ENCODE results near the gene ZPBP.

Gene ZPBP

DNA sequence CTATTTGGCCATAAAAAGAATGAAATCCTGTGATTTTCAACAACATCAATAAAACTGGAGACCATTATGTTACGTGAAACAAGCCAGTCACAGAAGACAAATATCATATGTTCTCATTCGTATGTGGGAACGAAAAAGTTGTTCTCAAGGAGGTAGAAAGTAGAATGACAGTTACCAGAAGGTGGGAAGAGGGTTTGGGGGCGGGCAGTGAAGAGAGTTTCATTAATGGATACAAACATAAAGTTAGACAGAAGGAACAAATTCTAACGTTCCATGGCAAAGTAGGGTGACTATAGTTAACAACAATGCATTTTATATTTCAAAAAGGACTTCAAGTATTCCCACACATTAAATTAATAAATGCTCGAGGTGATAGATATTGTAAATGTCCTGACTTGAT lies 97.4 kb downstream of the ZPBP start:
- Mint-ChIP-seq H3K9me3 (no peaks in the 10 kb centered on the region), H3K36me3 (ENCODE audit: insufficient read depth) (no peaks in the 10 kb centered on the region), H3K4me3 (no peak overlapping the region), H3K27ac (ENCODE audit: low read depth) (no peak overlapping the region), H3K27me3 (peaks cover 28% of the 10 kb centered on the region), H3K4me1 (no peaks in the 10 kb centered on the region)
- DNase-seq (ENCODE audit: low spot score in 2 of 2) (no peak), ATAC-seq (replicated peaks; ENCODE audit: extremely low read depth, poor library complexity, severe bottlenecking) (no peak)

DNA sequence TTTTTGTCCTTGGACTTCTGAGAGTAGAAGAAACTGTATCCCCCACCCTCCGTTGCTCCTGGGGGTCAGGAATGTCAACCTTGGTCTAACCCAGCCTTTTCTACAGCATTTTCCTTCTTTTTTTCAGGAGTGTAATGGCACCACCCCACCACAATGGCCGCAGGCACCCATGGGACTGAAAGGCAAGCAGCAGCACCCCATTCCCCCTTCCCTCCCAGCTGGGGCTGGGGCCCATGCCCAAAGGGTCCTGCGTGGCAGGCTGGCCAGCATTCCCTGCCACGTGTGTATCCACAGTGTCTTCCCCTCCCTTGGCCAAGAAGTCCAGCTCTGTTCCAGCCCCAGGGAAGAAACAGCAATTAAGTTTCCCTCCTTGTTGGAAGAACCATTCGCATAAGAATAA lies 106.9 kb downstream of the ZPBP start:
- no peak overlapping the region for H3K4me3 Mint-ChIP-seq
- no peaks in the 10 kb centered on the region for H3K4me1 Mint-ChIP-seq
- H3K27ac Mint-ChIP-seq (ENCODE audit: low read depth) = no peak overlapping the region
- no peaks in the 10 kb centered on the region for H3K9me3 Mint-ChIP-seq
- no peak for ATAC-seq (replicated peaks; ENCODE audit: extremely low read depth, poor library complexity, severe bottlenecking)
- peaks cover 16% of the 10 kb centered on the region for H3K27me3 Mint-ChIP-seq
- no peak for DNase-seq (ENCODE audit: low spot score in 2 of 2)
- no peaks in the 10 kb centered on the region for H3K36me3 Mint-ChIP-seq (ENCODE audit: insufficient read depth)

DNA sequence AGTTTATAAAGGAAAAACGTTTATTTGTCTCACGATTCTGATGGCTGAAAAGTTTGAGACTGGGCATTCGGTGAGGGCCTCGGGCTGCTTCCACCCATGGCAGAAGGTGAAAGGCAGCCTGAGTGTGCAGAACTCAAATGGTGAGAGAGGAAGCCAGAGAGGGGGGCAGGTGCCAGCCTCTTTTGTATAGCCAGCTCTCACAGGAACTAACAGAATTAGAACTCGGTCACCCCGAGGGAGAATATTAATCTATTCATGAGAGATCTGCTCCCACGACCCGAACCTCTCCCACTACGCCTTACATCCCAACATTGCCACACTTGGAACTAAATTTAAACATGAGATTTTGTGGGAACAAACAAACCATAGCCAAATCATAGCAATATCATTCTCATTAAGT lies 112.6 kb downstream of the ZPBP start:
- no peak for ATAC-seq (replicated peaks; ENCODE audit: extremely low read depth, poor library complexity, severe bottlenecking)
- H3K9me3 Mint-ChIP-seq = no peaks in the 10 kb centered on the region
- no peaks in the 10 kb centered on the region for H3K4me1 Mint-ChIP-seq
- H3K36me3 Mint-ChIP-seq (ENCODE audit: insufficient read depth) = no peaks in the 10 kb centered on the region
- H3K27me3 Mint-ChIP-seq = no peaks in the 10 kb centered on the region
- no peak for DNase-seq (ENCODE audit: low spot score in 2 of 2)
- no peak overlapping the region for H3K27ac Mint-ChIP-seq (ENCODE audit: low read depth)
- no peak overlapping the region for H3K4me3 Mint-ChIP-seq

DNA sequence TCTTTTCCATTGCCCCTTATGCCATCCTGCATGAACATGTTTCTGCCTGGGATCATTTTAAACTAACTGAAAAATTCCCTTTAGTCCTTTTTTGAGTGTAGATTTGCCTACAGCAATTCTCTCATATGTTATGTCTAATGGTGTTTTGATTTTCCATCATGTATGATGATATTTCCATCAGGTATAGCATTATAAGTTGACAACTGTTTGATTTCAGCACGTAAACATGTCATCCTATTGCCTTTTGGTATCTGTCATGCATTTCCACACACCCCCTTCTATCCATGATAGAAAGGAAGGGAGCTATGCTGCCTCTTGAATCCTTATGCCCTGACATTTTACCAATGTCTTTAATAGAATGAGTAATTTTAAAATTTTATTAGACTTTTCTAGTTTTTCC lies 116.8 kb downstream of the ZPBP start:
- DNase-seq (ENCODE audit: low spot score in 2 of 2) (no peak), ATAC-seq (replicated peaks; ENCODE audit: extremely low read depth, poor library complexity, severe bottlenecking) (no peak)
- Mint-ChIP-seq H3K27ac (ENCODE audit: low read depth) (no peak overlapping the region), H3K27me3 (no peaks in the 10 kb centered on the region), H3K9me3 (no peaks in the 10 kb centered on the region), H3K4me1 (no peaks in the 10 kb centered on the region), H3K36me3 (ENCODE audit: insufficient read depth) (no peaks in the 10 kb centered on the region), H3K4me3 (no peak overlapping the region)

DNA sequence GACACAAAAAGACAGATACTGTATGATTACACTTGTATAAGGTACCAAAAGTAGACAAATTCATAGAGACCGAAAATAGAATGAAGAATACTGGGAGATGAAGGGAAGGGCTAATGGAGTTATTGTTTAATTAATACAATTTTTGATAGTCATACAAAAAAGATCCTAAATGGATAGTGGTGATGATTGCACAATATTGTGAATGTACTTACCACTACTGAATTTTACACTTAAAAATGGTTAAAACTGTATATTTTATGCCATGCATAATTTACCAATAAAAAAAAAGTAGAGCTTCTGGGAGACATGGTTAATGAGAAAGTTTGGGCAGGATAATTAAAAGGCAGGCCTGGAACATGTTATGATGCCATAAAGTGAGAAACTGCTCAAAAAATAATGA lies 119.0 kb downstream of the ZPBP start:
- ATAC-seq (replicated peaks; ENCODE audit: extremely low read depth, poor library complexity, severe bottlenecking) = no peak
- H3K4me3 Mint-ChIP-seq = no peak overlapping the region
- no peaks in the 10 kb centered on the region for H3K9me3 Mint-ChIP-seq
- H3K27me3 Mint-ChIP-seq = no peaks in the 10 kb centered on the region
- no peak overlapping the region for H3K27ac Mint-ChIP-seq (ENCODE audit: low read depth)
- no peak for DNase-seq (ENCODE audit: low spot score in 2 of 2)
- H3K36me3 Mint-ChIP-seq (ENCODE audit: insufficient read depth) = no peaks in the 10 kb centered on the region
- H3K4me1 Mint-ChIP-seq = no peaks in the 10 kb centered on the region

DNA sequence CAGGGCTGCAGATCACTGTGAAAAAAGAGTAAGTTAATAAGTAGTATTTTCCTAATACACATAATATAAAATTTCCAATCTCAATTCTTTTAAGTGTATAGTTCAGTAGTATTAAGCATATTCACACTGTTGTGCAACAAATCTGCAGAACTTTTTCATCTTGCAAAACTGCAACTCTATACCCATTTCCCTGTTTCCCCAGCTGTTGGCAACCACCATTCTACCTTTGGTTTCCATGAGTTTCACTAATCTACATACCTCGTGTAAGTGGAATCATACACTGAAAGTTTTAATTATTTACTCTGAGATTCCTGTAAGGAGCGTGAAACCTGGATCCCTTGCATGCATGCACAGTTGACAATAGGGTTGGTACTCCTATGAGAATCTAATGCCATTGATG lies 155.4 kb downstream of the ZPBP start:
- DNase-seq (ENCODE audit: low spot score in 2 of 2) (no peak), ATAC-seq (replicated peaks; ENCODE audit: extremely low read depth, poor library complexity, severe bottlenecking) (no peak)
- no peaks in the 10 kb centered on the region for H3K4me1 Mint-ChIP-seq
- peaks cover 13% of the 10 kb centered on the region for H3K9me3 Mint-ChIP-seq
- H3K27me3 Mint-ChIP-seq = peaks cover 9% of the 10 kb centered on the region
- no peaks in the 10 kb centered on the region for H3K36me3 Mint-ChIP-seq (ENCODE audit: insufficient read depth)
- no peak overlapping the region for H3K4me3 Mint-ChIP-seq
- no peak overlapping the region for H3K27ac Mint-ChIP-seq (ENCODE audit: low read depth)

DNA sequence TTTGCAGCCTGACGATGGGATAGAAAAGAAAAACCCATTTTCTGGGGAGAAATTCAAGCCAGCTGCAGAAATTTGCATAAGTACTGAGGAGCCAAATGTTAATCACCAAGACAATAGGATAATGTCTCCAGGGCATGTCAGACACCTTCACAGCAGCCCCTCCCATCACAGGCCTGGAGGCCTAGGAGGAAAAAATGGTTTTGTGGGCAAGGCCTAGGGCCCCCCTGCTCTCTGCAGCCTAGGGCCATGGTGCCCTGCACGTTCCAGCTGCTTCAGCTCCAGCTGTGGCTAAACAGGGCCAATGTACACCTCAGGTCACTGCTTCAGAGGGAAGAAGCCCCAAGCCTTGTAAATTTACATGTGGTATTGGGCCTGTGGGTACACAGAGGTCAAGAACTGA lies 161.4 kb downstream of the ZPBP start:
- H3K4me1 Mint-ChIP-seq = no peaks in the 10 kb centered on the region
- peaks cover 9% of the 10 kb centered on the region for H3K27me3 Mint-ChIP-seq
- H3K9me3 Mint-ChIP-seq = peaks cover 10% of the 10 kb centered on the region
- no peaks in the 10 kb centered on the region for H3K36me3 Mint-ChIP-seq (ENCODE audit: insufficient read depth)
- no peak for ATAC-seq (replicated peaks; ENCODE audit: extremely low read depth, poor library complexity, severe bottlenecking)
- no peak for DNase-seq (ENCODE audit: low spot score in 2 of 2)
- no peak overlapping the region for H3K27ac Mint-ChIP-seq (ENCODE audit: low read depth)
- no peak overlapping the region for H3K4me3 Mint-ChIP-seq

DNA sequence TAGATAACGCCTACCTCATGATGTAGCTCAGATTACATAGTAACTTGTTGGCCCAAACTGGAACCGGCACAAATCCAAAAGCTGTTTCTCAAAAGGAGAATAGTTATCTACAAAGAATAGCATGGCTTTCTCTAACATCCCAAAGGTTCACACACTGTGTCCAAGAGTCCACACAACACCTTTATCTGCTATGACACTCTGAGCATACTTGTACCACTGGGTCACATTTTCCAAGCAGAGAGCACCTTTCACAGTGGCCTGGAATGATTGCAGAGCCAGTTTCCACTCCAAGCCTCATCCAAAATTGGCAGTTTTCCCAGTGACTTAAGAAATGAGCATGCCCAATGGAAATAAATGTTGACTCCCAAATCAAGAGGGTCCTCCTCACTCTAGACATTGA lies 164.3 kb downstream of the ZPBP start:
- H3K36me3 Mint-ChIP-seq (ENCODE audit: insufficient read depth) = no peaks in the 10 kb centered on the region
- H3K27me3 Mint-ChIP-seq = no peaks in the 10 kb centered on the region
- no peaks in the 10 kb centered on the region for H3K4me1 Mint-ChIP-seq
- H3K4me3 Mint-ChIP-seq = no peak overlapping the region
- ATAC-seq (replicated peaks; ENCODE audit: extremely low read depth, poor library complexity, severe bottlenecking) = no peak
- no peak overlapping the region for H3K27ac Mint-ChIP-seq (ENCODE audit: low read depth)
- no peak for DNase-seq (ENCODE audit: low spot score in 2 of 2)
- peaks cover 10% of the 10 kb centered on the region for H3K9me3 Mint-ChIP-seq

DNA sequence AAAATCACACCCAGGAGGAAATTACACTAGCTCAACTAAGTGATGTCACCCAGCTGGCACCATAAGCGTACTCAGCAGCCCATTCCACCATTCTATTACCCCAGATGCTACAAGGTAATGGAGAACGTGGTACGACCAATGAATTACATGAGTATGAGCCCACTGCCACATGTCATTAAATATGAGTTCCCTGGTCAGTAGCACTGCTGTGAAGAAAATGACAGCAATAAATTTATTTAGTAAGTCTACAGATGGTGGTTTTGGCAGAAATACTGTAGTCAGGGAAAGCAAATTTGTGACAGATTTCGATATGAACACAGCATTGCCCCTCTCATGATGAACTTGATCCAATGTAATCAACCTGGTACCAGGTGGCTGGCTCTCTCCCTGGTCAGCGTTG lies 165.4 kb downstream of the ZPBP start:
- H3K27me3 Mint-ChIP-seq = no peaks in the 10 kb centered on the region
- H3K4me3 Mint-ChIP-seq = no peak overlapping the region
- H3K27ac Mint-ChIP-seq (ENCODE audit: low read depth) = no peak overlapping the region
- ATAC-seq (replicated peaks; ENCODE audit: extremely low read depth, poor library complexity, severe bottlenecking) (no peak), DNase-seq (ENCODE audit: low spot score in 2 of 2) (no peak)
- H3K36me3 Mint-ChIP-seq (ENCODE audit: insufficient read depth) = no peaks in the 10 kb centered on the region
- H3K4me1 Mint-ChIP-seq = no peaks in the 10 kb centered on the region
- peaks cover 6% of the 10 kb centered on the region for H3K9me3 Mint-ChIP-seq

DNA sequence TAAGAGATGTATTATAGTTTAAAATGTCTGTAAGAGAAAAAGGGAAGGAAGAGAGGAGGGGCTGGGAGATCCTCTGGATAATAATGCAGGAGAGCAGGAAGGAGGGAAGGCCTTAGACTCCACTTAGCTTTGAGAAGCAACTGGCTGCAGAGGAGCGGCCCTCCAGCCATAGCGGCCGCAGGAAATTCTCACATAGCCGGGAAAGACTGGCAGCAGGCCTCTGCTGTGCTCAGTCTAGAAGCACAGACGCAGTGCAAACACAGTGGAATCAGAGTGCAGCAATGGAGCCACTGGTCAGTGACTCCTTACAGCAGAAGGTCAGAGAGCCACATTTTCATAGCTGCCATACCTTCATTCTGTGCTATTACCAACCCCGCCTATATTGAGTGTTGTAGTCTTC lies 166.3 kb downstream of the ZPBP start:
- DNase-seq (ENCODE audit: low spot score in 2 of 2) = no peak
- no peak for ATAC-seq (replicated peaks; ENCODE audit: extremely low read depth, poor library complexity, severe bottlenecking)
- H3K36me3 Mint-ChIP-seq (ENCODE audit: insufficient read depth) = no peaks in the 10 kb centered on the region
- H3K4me1 Mint-ChIP-seq = no peaks in the 10 kb centered on the region
- no peak overlapping the region for H3K27ac Mint-ChIP-seq (ENCODE audit: low read depth)
- peaks cover 5% of the 10 kb centered on the region for H3K9me3 Mint-ChIP-seq
- H3K27me3 Mint-ChIP-seq = no peaks in the 10 kb centered on the region
- no peak overlapping the region for H3K4me3 Mint-ChIP-seq

DNA sequence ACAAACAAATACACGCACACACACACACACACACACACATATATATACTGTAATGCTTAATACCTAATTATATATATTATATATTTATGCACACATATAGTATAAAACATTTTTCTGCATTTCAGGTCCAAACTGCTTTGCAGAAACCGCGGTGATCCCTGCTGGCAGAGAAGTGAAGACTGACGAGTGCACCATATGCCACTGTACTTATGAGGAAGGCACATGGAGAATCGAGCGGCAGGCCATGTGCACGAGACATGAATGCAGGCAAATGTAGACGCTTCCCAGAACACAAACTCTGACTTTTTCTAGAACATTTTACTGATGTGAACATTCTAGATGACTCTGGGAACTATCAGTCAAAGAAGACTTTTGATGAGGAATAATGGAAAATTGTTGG lies 181.1 kb downstream of the ZPBP start:
- Mint-ChIP-seq H3K36me3 (ENCODE audit: insufficient read depth) (no peaks in the 10 kb centered on the region), H3K27ac (ENCODE audit: low read depth) (no peak overlapping the region), H3K4me1 (no peaks in the 10 kb centered on the region), H3K4me3 (no peak overlapping the region), H3K27me3 (no peaks in the 10 kb centered on the region), H3K9me3 (no peaks in the 10 kb centered on the region)
- DNase-seq (ENCODE audit: low spot score in 2 of 2) = no peak
- no peak for ATAC-seq (replicated peaks; ENCODE audit: extremely low read depth, poor library complexity, severe bottlenecking)

DNA sequence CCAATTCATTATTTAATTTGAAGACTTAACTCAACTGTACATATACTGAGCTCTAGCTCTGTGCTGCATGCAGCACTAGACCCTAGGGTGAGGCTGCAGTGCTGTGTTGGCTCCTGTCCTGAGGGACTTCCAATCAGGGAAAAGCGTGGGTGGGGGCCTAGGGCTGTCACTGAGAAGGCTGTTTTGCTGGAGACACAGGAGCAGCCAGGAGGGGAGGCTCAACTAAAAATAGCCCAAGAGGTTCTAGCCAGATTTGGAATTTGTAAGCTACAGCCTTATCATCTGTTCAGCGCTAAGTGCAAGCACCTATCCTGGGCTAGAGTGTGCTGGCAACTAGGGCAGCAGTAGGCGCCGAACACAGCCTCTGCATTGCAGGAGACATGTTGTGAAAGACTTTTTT lies 198.5 kb downstream of the ZPBP start:
- ATAC-seq (replicated peaks; ENCODE audit: extremely low read depth, poor library complexity, severe bottlenecking) (no peak), DNase-seq (ENCODE audit: low spot score in 2 of 2) (no peak)
- Mint-ChIP-seq H3K27ac (ENCODE audit: low read depth) (no peak overlapping the region), H3K4me3 (no peak overlapping the region), H3K36me3 (ENCODE audit: insufficient read depth) (peaks cover 1% of the 10 kb centered on the region), H3K27me3 (peaks cover 8% of the 10 kb centered on the region), H3K9me3 (peaks cover 5% of the 10 kb centered on the region), H3K4me1 (no peaks in the 10 kb centered on the region)

DNA sequence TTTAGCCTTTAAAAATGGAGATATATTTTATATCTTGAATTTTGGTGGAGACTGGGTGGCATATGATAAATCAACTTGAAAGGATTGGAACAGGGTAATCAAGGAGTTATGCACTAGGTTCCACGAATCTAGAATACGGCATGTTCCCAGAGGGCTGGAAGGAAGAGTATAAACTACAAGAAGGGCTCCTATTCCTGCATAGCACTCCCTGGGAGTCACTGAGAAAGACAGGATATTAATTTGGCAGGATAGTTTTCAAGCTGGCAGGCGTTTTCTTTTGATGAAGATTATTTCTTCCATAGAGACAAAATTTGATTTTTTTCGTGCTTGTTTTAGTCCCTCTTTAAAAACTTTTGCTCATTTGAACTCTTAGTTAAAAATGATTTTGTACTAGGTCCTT lies 199.9 kb downstream of the ZPBP start:
- no peak overlapping the region for H3K4me3 Mint-ChIP-seq
- H3K27me3 Mint-ChIP-seq = peaks cover 8% of the 10 kb centered on the region
- no peak for DNase-seq (ENCODE audit: low spot score in 2 of 2)
- H3K27ac Mint-ChIP-seq (ENCODE audit: low read depth) = no peak overlapping the region
- ATAC-seq (replicated peaks; ENCODE audit: extremely low read depth, poor library complexity, severe bottlenecking) = no peak
- peaks cover 1% of the 10 kb centered on the region for H3K36me3 Mint-ChIP-seq (ENCODE audit: insufficient read depth)
- H3K9me3 Mint-ChIP-seq = peaks cover 5% of the 10 kb centered on the region
- H3K4me1 Mint-ChIP-seq = no peaks in the 10 kb centered on the region

DNA sequence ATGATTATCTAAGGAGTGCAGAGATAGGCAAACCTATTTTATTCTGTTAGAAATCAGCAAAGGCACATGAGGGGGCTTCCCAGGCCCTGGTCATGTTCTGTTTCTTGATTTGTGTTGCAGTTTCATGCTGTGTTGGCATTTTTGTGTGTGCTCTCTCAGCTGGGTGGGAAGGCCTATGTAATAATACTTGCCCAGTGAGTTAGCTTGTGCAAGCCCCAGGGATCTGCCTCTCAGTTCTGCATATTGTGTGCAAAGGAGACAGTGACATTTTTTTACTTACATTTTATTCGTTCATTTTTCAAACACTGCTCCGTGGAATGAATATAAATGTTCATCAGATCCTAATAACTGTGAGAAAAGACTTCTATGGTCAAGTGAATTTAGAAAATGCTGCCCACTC lies 200.6 kb downstream of the ZPBP start:
- Mint-ChIP-seq H3K4me3 (no peak overlapping the region), H3K4me1 (no peaks in the 10 kb centered on the region), H3K27me3 (peaks cover 8% of the 10 kb centered on the region), H3K27ac (ENCODE audit: low read depth) (no peak overlapping the region), H3K36me3 (ENCODE audit: insufficient read depth) (peaks cover 1% of the 10 kb centered on the region), H3K9me3 (peaks cover 5% of the 10 kb centered on the region)
- ATAC-seq (replicated peaks; ENCODE audit: extremely low read depth, poor library complexity, severe bottlenecking) (no peak), DNase-seq (ENCODE audit: low spot score in 2 of 2) (no peak)
